Testis (tissue), 2 donors: ENCODE results near the gene GLT1D1.

Source experiments
- CTCF ChIP-seq, 3 experiments: fragments of 450-650 bp in 2 of 3; fragments of 200-600 bp in 1 of 3; sonication (generic) in 1 of 3; IDR thresholded peaks; one replicate each; pipeline ENCODE4 v1.5.1; 2016 to 2019; ENCODE audit warnings: antibody characterized with exemption in 3 of 3, mild to moderate bottlenecking in 2 of 3, moderate library complexity in 1 of 3
- POLR2A ChIP-seq: fragments of 450-650 bp; IDR thresholded peaks from one replicate; pipeline ENCODE4 v1.6.1; 2017; ENCODE audit warnings: antibody characterized with exemption, mild to moderate bottlenecking, moderate library complexity

DNA sequence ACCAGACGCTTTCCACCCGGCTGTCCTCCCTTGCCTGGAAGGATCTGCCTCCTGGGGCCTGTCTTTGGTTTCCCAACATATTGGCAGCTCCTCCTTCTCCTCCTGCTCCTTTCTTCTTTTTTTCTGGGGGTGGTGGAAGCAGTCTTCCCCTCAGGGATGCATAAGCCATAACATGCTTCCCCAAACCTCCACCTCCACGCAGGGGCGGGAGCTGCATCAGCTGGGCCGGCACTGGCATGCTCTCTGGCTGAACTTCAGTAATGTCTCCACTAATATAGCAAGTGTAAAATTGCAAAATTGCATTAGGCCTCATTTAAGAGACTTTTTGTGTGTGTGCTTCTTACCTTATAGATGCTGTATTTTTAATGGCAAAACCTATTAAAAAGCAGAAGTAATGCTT, 58.6 kb downstream of the GLT1D1 start:
- TF ChIP-seq CTCF (IDR thresholded peaks at IDR 0.05), result no peak
- no peak for TF ChIP-seq POLR2A
